Raji (cell line): ENCODE measurements around the gene RPS6KA6.

Experiments
- POLR2A ChIP-seq: IDR thresholded peaks from 2 replicates; pipeline ENCODE4 v1.6.1; 2011; ENCODE audit warnings: low read depth, low read length, control low read depth; ENCODE audit not compliant: insufficient read depth

RPS6KA6 gene

DNA sequence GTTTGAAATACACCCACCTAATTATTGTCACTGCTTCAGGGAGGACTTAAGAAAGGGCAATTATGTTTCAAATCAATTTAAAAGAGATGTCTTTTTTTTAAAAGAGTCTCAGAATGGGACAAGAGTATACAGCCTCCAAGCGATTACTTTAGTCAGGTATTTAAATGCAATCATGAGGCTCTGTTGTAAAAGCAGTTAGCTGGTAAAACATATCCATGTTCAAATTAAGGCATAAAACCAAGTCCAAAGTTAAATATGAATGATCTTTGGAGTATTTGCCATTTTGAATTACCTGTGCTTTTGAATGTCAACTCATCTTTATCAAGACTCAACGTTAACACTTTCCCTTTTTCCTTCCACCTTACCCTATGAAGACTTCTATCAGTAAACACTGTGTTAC is 13.7 kb downstream of the RPS6KA6 start:
- TF ChIP-seq POLR2A, result no peak

GRCh38 chrX:84170931-84171330 is 17.1 kb downstream of the RPS6KA6 start:
- no peak for TF ChIP-seq POLR2A

DNA sequence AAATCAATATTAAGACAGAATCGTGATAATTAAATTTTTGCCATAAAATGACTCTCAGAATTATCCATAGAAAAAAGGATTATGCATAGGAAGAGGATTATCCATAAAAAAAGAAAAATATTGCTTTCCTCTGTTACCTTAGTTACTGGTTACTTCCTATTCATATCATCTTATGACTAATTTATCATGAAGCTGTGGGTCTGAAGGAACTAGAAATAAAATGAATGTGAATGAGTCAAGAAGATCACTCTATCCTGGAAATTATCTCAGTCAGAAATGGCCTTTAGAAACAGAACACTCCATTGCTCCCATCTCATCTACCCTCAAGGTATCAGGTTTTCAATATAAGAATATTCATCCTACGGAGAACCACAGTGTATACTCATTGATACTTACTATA is 19.4 kb downstream of the RPS6KA6 start:
- TF ChIP-seq POLR2A, result no peak

DNA sequence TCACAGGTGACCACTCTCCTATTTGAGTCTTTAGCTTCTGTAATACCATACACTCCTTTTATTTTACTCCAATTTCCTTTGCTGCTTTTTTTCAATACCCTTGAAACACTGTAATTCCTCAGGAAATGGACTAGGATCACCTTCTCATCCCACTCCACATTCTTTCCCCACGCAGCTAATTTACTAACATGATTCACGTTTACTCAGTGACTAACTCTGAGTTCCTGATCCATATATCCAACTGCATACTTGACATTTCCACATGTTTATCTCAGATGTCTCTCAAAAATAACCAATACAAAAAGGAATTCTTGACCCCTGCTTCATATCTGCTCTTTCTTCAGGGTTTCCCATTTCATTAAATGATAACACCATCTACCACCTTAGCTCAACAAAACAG is 19.9 kb downstream of the RPS6KA6 start:
- no peak for TF ChIP-seq POLR2A

DNA sequence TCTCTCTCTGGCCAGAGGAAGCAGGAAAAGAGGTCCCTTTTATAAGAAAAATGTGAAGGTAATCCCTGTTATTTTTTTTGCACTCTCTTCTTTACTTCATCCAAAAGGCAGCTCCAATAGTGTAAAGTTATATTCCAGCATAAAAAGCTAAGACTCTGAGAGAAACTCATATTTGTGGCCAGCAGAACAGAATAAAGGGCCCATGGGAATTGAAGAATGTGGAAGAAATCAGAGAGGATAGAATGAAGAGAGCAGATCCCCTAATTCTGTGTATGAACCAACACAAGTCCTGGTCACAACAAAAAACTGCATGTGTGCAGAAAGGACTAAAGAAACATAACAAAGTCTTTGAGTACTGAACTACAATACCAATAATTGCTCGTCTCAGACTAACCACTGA is 22.3 kb downstream of the RPS6KA6 start:
- no peak for TF ChIP-seq POLR2A

DNA sequence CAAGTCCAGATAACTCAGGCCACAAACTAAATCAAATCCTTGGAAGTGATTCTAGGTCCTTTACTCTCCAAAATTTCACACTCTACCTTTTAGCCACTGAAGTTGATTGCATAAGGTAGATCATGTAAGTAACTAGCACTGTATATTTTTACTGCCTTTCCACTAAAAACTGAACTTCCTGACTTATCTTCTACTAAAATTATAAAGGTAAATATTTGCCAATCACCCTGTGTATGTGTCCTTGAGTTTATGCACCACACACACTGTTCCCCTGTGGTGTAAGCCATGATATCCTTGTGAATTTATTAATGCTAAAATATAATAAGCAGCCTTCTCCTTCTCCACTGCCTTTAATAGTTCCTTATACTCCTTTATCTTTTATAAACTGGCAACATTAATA is 25.6 kb downstream of the RPS6KA6 start:
- TF ChIP-seq POLR2A, result no peak

DNA sequence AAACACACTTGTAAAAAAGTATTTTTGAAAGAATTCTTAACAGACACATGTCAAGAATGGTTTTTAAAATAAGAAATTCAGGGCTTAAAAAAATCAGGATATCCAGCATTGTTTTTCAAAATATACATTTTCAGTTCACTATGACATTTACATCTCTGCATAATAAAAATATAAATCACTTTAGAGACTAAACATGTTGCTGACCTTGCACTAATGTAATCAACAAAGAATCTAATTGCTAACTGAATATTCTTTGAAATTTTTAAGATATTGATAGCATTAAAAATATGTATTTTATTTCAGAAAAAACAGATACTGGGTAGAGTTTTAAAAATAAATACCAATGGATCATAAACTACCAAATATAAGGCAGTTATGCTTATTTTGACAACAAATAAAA is 26.4 kb downstream of the RPS6KA6 start:
- TF ChIP-seq POLR2A, result no peak

DNA sequence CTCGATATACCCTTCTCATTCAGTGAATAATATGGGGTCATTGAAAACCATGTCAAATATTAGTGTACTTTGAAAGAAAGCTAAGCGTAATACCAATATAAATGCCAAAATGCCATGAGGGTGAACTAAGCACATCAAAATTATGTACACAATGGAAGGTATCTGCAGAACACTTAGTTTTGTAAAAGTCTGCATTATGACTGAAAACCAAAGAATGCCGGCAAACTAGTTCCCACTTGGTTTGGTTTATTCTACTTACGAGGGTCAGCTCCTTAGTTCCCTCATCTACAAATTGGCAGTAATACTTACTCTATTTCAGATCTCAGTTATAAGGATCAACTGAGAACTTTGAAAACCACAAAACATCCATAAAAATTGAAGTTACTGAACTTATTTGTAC is 27.3 kb downstream of the RPS6KA6 start:
- TF ChIP-seq POLR2A, result no peak

- no peak for TF ChIP-seq POLR2A
These were observed 31.2 kb downstream of the RPS6KA6 start for GRCh38 chrX:84156821-84157220.

DNA sequence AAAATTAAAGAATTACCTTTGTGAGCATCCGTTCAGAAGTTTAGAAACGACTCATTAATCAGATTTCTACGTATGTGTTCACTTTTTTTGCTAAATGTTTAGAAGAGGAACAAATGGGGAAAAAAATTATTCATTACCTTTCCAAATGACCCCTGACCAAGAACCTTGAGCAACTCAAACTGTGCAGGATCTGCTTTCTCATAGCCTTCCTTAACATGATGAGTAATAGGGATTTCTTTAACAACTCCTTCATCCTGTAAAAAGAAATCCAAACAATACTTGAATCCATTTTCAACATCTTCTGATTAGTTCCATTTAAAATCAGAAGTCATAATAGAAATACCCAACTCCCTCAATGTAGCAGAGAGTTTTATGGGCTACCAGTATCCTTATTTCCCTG is 32.1 kb downstream of the RPS6KA6 start:
- TF ChIP-seq POLR2A, result no peak

DNA sequence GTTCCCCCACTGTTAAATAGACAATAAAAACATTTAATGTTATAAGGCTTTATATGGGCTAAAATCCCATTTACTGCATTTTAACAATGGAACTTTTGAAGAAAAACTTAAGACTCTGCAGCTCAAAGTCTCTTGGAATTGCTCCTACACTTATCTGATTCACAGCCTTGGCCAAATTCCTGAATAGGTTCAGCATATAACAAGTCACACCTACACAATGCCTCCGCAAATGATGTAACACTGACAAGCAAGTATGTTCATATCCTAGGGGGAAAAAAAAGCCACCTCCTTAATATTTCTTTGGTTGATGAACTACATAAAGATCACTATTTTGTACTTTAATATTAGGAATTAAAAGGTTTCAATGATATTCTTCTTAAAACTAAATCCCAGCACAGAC is 34.5 kb downstream of the RPS6KA6 start:
- TF ChIP-seq POLR2A, result no peak

DNA sequence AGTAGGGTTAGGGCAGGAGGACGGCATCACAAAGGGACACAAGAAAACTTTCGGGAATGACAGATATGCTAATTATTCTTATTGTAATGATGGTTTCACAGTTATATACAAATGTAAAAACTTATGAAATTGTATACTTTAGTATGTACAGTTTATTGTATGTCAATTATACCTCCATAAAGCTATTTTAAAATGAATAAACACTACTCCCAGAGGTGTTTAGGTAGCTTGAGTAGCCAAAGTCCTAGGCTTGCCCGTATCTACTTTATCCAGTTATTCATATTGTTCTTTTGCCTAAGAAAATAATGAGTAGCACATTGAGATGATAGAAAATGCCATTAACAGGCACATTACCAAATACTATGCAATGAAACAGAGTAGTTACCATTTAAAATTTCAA is 43.0 kb downstream of the RPS6KA6 start:
- no peak for TF ChIP-seq POLR2A

GRCh38 chrX:84144281-84144680 is 43.7 kb downstream of the RPS6KA6 start:
- TF ChIP-seq POLR2A, result no peak

DNA sequence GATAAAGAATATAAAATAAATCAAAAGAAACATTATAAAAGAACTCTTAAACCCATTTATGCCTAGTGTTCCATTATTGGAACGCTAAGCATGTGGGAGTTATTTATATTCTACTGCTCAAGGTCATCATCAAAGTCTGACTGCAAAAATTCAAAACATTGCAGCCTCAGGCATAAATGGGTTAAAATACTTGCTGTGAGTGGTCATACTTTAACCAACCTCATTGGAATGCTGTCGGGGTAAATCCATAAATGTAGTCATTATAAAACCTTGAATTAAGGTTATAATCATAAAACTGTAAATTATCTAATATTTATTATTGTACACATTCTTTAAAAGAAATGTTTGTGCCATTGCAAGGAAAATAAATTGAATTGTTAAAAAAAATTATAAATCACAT is 55.0 kb downstream of the RPS6KA6 start:
- TF ChIP-seq POLR2A, result no peak

DNA sequence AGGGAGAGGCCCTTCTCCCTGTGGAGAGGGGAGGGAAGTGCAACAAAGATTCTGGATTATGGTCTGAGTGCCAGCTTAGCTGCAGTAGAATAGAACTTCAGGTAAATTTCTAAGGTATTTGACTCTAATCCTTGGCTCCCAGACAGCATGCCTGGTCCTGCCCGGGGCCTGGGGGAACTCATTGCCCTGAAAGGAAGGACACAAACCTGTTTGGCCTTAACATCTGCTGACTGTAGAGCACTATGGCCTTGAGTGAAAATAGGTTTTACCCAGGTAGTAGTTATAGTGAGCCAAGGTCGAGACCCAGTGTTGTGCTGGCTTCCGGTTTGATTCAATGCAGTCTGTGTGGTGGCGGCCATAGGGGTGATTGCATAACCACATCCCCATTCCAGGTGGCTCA is 64.4 kb downstream of the RPS6KA6 start:
- no peak for TF ChIP-seq POLR2A

DNA sequence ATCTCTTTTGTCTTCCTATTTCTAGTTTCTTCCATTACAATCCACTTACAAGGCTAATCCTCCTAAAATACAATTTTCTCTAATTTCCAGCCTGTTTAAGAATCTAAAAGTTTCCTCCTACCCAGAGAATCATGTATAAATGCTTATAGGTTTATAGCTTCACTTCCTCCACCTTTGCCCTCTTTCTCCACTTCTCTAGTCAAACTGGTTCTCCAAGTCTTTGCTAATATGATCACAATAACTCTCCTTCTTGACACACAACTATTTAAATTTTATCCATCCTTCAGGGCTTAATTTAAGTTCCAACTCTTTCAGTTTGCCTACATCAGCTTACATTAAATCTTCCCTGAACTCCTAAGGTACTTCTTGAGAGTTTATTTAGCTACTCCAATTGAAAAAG is 69.2 kb downstream of the RPS6KA6 start:
- TF ChIP-seq POLR2A, result no peak

DNA sequence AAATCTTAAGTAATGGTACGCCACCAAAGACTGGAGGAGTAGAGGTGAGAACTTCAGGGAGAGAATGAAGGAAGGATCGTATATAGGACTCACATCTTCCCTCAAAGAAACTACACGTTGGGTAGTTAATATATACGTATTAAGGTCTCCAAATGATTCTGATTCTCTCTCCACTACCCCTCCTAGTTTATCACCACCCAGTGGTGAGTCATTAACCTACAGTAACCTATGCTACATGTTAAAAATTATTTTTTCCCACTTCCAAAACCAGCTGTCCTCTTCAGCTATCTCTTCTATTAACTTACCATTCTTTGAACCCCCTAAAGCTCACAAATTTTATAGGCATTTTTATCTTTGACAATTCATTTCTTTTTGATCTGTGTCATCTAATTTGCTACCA is 69.7 kb downstream of the RPS6KA6 start:
- TF ChIP-seq POLR2A, result no peak

GRCh38 chrX:84108584-84108983 is 79.4 kb downstream of the RPS6KA6 start:
- no peak for TF ChIP-seq POLR2A

DNA sequence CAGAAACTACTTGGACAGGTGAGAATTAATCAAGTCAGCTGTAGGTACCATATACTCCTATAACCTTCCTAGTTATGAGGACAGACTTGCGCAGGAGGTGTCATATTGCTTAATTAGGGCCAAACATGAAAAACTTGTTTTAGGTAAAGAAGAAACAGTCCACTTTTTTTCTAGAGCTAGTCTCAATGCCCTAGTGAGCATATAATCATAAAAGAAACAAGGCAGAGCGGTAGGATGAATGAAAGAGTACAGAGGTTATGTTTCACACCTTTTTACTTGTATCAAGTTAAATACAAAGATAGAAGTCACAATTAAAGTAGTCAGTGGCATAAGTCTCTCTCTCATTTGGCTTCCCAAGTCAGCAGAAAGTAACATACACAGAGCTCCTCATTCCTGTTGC is 88.9 kb downstream of the RPS6KA6 start:
- TF ChIP-seq POLR2A, result no peak

DNA sequence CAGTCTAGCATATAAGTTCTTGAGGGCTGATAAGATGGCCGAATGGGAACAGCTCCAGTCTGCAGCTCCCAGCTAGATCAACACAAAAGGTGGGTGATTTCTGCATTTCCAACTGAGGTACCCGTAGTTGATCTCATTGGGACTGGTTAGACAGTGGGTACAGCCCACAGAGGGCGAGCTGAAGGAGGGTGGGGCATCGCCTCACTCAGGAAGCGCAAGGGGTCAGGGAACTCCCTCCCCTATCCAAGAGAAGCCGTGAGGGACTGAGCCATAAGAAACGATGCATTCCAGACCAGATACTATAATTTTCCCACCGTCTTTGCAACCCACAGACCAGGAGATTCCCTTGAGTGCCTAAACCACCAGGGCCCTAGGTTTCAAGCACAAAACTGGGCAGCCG is 109.0 kb downstream of the RPS6KA6 start:
- TF ChIP-seq POLR2A, result no peak
